Measurements from ENCODE around the gene CDR2L. TPM values are rescaled to one million over a fixed set of nuclear protein-coding genes. Genes with fewer than 3 reads are reported as not detected.

CDR2L gene
- total and polyA plus RNA-seq, 4 donors: 0.70 to 1.5 (median 0.94) TPM

GRCh38 chr17:74999523-74999922, 12.1 kb downstream of the CDR2L start (continued):
- TF ChIP-seq REST (IDR thresholded peaks at IDR 0.05) (no peak), RAD21 (IDR thresholded peaks at IDR 0.05) (no peak), FOXA1 (IDR thresholded peaks at IDR 0.05) (no peak), GABPA (IDR thresholded peaks at IDR 0.05 in 1 of 2, conservative IDR thresholded peaks at IDR 0.05 in 1 of 2) (no peak), ATF3 (IDR thresholded peaks at IDR 0.05) (no peak), YY1 (IDR thresholded peaks at IDR 0.05) (no peak), FOXA2 (IDR thresholded peaks at IDR 0.05) (no peak)

GRCh38 chr17:75001915-75002843, 14.7 kb downstream of the CDR2L start:
- no peak overlapping the region for H3K4me3 ChIP-seq (ENCODE audit: low read depth in 1 of 3, low read length in 3 of 3)
- H3K36me3 ChIP-seq (ENCODE audit: control insufficient read depth in 4 of 4, insufficient read depth in 3 of 4, low read depth in 1 of 4, low read length in 3 of 4): no peaks in the 10 kb centered on the region
- H3K9me3 ChIP-seq (ENCODE audit: control insufficient read depth in 4 of 4, low read length in 3 of 4): no peaks in the 10 kb centered on the region
- TF ChIP-seq CTCF (IDR thresholded peaks at IDR 0.05; ENCODE audit: low read depth, low read length, missing input control): no peak
- no peak overlapping the region for H3K27ac ChIP-seq (ENCODE audit: low read depth in 1 of 2, low read length in 2 of 2)
- 92% methylated on average over 15 of the region's 15 CpGs for WGBS
- H3K27me3 ChIP-seq (ENCODE audit: control insufficient read depth in 4 of 4, insufficient read depth in 4 of 4, low read length in 3 of 4): no peaks in the 10 kb centered on the region
- H3K4me1 ChIP-seq (ENCODE audit: control insufficient read depth in 4 of 4, insufficient read depth in 4 of 4, low read length in 3 of 4): no peaks in the 10 kb centered on the region
- H3K9ac ChIP-seq (ENCODE audit: low read depth in 1 of 2, low read length in 2 of 2): no peak overlapping the region
- no peak for DNase-seq (ENCODE audit: low spot score)

- no peak overlapping the region for H3K4me3 ChIP-seq (ENCODE audit: low read depth in 1 of 3, low read length in 3 of 3)
- DNase-seq (ENCODE audit: low spot score): no peak
- TF ChIP-seq CTCF (IDR thresholded peaks at IDR 0.05; ENCODE audit: low read depth, low read length, missing input control) (no peak), FOXA2 (IDR thresholded peaks at IDR 0.05) (no peak), EGR1 (IDR thresholded peaks at IDR 0.05; ENCODE audit: low read depth in 2 of 2) (no peak), YY1 (IDR thresholded peaks at IDR 0.05) (no peak), RXRA (IDR thresholded peaks at IDR 0.05) (no peak), GABPA (IDR thresholded peaks at IDR 0.05 in 1 of 2, conservative IDR thresholded peaks at IDR 0.05 in 1 of 2) (no peak), ATF3 (IDR thresholded peaks at IDR 0.05) (no peak), TAF1 (conservative IDR thresholded peaks at IDR 0.05) (no peak), SP1 (IDR thresholded peaks at IDR 0.05) (no peak), HNF4A (conservative IDR thresholded peaks at IDR 0.05) (no peak), JUND (IDR thresholded peaks at IDR 0.05) (no peak), FOXA1 (IDR thresholded peaks at IDR 0.05) (no peak), NR2F2 (IDR thresholded peaks at IDR 0.05) (no peak), MAX (IDR thresholded peaks at IDR 0.05) (no peak)
Observed at GRCh38 chr17:75003070-75003956, 15.9 kb downstream of the CDR2L start.

More at GRCh38 chr17:75003070-75003956, 15.9 kb downstream of the CDR2L start:
- Histone ChIP-seq H3K9me3 (ENCODE audit: control insufficient read depth in 4 of 4, low read length in 3 of 4) (no peaks in the 10 kb centered on the region), H3K27me3 (ENCODE audit: control insufficient read depth in 4 of 4, insufficient read depth in 4 of 4, low read length in 3 of 4) (no peaks in the 10 kb centered on the region), H3K9ac (ENCODE audit: low read depth in 1 of 2, low read length in 2 of 2) (no peak overlapping the region), H3K36me3 (ENCODE audit: control insufficient read depth in 4 of 4, insufficient read depth in 3 of 4, low read depth in 1 of 4, low read length in 3 of 4) (no peaks in the 10 kb centered on the region), H3K4me1 (ENCODE audit: control insufficient read depth in 4 of 4, insufficient read depth in 4 of 4, low read length in 3 of 4) (no peaks in the 10 kb centered on the region), H3K27ac (ENCODE audit: low read depth in 1 of 2, low read length in 2 of 2) (no peak overlapping the region)
- WGBS: 85% methylated on average over 76 of the region's 76 CpGs
